Lung (tissue), 12 donors: ENCODE results near the gene HMCN2. TPM values are rescaled to one million over a fixed set of nuclear protein-coding genes. Genes with fewer than 3 reads are reported as not detected.
"Not testable (repeated sequence)": the region's sequence is repeated elsewhere in the genome, so short reads cannot be mapped to it uniquely, and the experiment has no call there.

ENCODE experiments used
- ATAC-seq: fragments of 200-7000 bp; cut with Tn5 transposase; one replicate; pipeline ENCODE4 v1.9.1; 2020; ENCODE audit warnings: moderate number of reproducible peaks; ENCODE audit not compliant: insufficient read depth, low FRiP score
- DNase-seq, 3 donors: peaks; one replicate each; pipeline ENCODE4 v3.0.0-alpha.2; 2013 to 2017
- H3K27ac ChIP-seq, 2 donors: one replicate each; pipeline ENCODE4 v1.5.1; 2013; ENCODE audit warnings: mild to moderate bottlenecking in 2 of 2, moderate library complexity in 2 of 2, control low read depth in 1 of 2, inconsistent platforms in 1 of 2, low read depth in 1 of 2, low read length in 1 of 2
- H3K27me3 ChIP-seq, 3 donors: one replicate each; pipeline ENCODE4 v1.5.1; 2013; ENCODE audit warnings: low read length in 2 of 3; ENCODE audit not compliant: control insufficient read depth in 3 of 3, insufficient read depth in 3 of 3
- H3K36me3 ChIP-seq, 4 donors: one replicate each; pipeline ENCODE4 v1.5.1; 2013; ENCODE audit warnings: low read length in 4 of 4, mild to moderate bottlenecking in 1 of 4, moderate library complexity in 1 of 4; ENCODE audit not compliant: control insufficient read depth in 4 of 4, insufficient read depth in 4 of 4
- H3K4me1 ChIP-seq, 5 donors: one replicate each; pipeline ENCODE4 v1.5.1; 2013; ENCODE audit warnings: low read length in 5 of 5, mild to moderate bottlenecking in 2 of 5, moderate library complexity in 1 of 5; ENCODE audit not compliant: control insufficient read depth in 5 of 5, insufficient read depth in 5 of 5
- H3K4me3 ChIP-seq: one replicate; pipeline ENCODE4 v1.5.1; 2013; ENCODE audit warnings: mild to moderate bottlenecking, control low read depth, moderate library complexity
- H3K9ac ChIP-seq, 2 donors: one replicate each; pipeline ENCODE4 v1.5.1; 2013; ENCODE audit warnings: low read length in 2 of 2, control low read depth in 1 of 2; ENCODE audit not compliant: insufficient read depth in 1 of 2
- H3K9me3 ChIP-seq, 4 donors: one replicate each; pipeline ENCODE4 v1.5.1; 2013; ENCODE audit warnings: low read length in 3 of 4, mild to moderate bottlenecking in 1 of 4, moderate library complexity in 1 of 4; ENCODE audit not compliant: control insufficient read depth in 4 of 4, insufficient read depth in 3 of 4
- WGBS, 2 donors: extraction: QIAGEN DNeasy Blood & Tissue Kit; methylation state at CpG; one replicate each; pipeline ENCODE4 v1.1.7; 2013; 5-methylcytosine and 5-hydroxymethylcytosine counted together
- polyA plus RNA-seq, 2 donors: library from polyadenylated mRNA; stranded (reverse); fragments of 200-250 nt; gene quantifications; one replicate each; pipeline ENCODE4 v1.2.1, GENCODE V29; 2013
- total RNA-seq, 2 donors: library from RNA; depleted of rRNA in 1 of 2; stranded (reverse); fragments of >200 nt in 1 of 2; gene quantifications; one replicate each; pipeline ENCODE4 v1.2.1, GENCODE V29; 2014 to 2021
- TF ChIP-seq, protein P1 (sequence below): IDR thresholded peaks from 2 replicates; pipeline ENCODE4 v1.5.1; 2012; ENCODE audit warnings: mild to moderate bottlenecking; ENCODE audit errors: control extremely low read depth, extremely low read depth
- donor health status: control.
- donor health status: control.
- donor health status: Bipolar disorder and iron deficiency.
- donor health status: healthy.
- donor health status: DM: yes; HTN: yes; CAD: no.

Gene HMCN2
- total and polyA plus RNA-seq, 4 donors: 2.1 to 5.2 (median 3.7) TPM

DNA sequence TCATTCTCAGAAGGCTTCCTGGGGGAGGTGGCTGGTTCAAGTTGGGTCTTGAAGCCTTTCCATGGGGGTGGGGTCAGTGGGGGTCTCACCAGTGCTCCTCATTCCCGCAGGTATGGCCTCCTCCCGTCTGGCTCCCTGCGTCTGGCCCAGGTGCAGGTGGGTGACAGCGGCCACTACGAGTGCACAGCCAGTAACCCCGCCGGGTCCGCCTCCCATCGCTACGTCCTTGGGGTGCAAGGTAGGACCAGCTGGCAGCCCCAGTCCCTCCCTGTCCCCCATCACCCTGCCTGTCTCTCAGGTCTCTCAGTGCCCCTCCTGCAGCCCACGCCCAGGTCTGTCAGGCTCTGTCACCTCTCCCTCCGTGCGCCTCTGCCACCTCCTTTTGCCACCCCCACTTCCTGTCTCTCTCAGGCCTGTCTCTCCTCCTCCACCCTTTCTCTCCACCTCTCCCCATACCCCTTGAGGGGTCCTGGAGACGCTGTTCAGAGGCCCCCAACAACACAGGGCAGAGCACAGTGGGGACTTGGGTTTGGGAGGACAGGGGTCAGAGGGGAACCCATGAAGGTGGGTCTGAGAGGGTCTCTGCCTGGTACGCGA, 72.3 kb downstream of the HMCN2 start:
- no peak for DNase-seq
- Histone ChIP-seq H3K9me3 (no peaks in the 10 kb centered on the region), H3K36me3 (no peaks in the 10 kb centered on the region)

DNA sequence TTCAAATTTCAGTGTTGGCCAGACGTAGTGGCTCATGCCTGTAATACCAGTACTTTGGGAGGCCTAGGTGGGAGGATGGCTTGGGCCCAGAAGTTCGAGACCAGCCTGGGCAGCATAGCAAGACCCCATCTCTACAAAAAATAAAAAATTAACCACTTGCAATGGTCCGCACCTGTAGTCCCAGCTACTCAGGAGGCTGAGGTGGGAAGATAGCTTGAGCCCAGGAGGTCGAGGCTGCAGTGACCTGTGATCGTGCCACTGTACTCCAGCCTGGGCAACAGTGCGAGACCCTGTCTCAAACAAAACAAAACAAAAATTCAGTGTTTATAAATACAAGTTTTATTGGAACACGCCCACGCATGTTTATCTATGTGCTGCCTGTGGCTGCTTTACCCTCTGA, 73.3 kb downstream of the HMCN2 start:
- not testable (repeated sequence) for H3K4me3 ChIP-seq, H3K27me3 ChIP-seq, H3K4me1 ChIP-seq, H3K36me3 ChIP-seq, ATAC-seq, H3K27ac ChIP-seq, H3K9me3 ChIP-seq, H3K9ac ChIP-seq, DNase-seq
- WGBS, 2 donors: 94 to 96% methylated on average over 8 of the region's 8 CpGs

More for the DNA sequence above, 72.3 kb downstream of the HMCN2 start:
- 83 to 84% methylated on average over 16 of the region's 16 CpGs for WGBS, 2 donors
- ATAC-seq: no peak
- TF ChIP-seq, protein P1, sequence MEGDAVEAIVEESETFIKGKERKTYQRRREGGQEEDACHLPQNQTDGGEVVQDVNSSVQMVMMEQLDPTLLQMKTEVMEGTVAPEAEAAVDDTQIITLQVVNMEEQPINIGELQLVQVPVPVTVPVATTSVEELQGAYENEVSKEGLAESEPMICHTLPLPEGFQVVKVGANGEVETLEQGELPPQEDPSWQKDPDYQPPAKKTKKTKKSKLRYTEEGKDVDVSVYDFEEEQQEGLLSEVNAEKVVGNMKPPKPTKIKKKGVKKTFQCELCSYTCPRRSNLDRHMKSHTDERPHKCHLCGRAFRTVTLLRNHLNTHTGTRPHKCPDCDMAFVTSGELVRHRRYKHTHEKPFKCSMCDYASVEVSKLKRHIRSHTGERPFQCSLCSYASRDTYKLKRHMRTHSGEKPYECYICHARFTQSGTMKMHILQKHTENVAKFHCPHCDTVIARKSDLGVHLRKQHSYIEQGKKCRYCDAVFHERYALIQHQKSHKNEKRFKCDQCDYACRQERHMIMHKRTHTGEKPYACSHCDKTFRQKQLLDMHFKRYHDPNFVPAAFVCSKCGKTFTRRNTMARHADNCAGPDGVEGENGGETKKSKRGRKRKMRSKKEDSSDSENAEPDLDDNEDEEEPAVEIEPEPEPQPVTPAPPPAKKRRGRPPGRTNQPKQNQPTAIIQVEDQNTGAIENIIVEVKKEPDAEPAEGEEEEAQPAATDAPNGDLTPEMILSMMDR: no peak
- peaks cover 0 to 5% (median 0%) of the 10 kb centered on the region in 3 donors for H3K27me3 ChIP-seq
- H3K4me3 ChIP-seq: no peak overlapping the region
- peaks cover 0 to 6% (median 0%) of the 10 kb centered on the region in 5 donors for H3K4me1 ChIP-seq
- no peak overlapping the region for H3K9ac ChIP-seq
- no peak overlapping the region for H3K27ac ChIP-seq

DNA sequence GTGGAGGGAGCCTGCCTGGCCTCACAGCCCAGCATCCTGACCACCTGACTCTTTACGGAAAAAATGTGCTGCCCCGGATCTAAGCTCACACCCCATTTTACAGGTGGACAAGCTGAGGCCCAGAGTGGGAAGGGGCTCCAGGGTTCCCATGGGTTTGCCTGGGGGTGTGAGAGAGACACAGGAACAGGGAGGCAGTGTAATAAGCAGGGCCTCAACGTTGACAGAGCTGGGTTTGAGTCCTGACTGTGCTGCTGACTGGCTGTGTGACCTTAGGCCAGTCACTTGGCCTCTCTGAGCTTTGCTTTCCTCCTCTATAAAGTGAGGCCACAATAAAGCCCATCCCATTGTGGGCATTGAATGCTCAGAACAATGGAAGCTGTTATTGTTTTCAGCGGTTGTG, 73.7 kb downstream of the HMCN2 start:
- Histone ChIP-seq H3K27ac (no peak overlapping the region), H3K27me3 (no peaks in the 10 kb centered on the region), H3K9ac (no peak overlapping the region), H3K36me3 (no peaks in the 10 kb centered on the region), H3K9me3 (peaks cover 0 to 2% (median 0%) of the 10 kb centered on the region in 4 donors), H3K4me3 (no peak overlapping the region), H3K4me1 (no peaks in the 10 kb centered on the region)
- TF ChIP-seq, protein P1: no peak
- ATAC-seq (no peak), DNase-seq (no peak)
- 52 to 62% methylated on average over 4 of the region's 4 CpGs for WGBS, 2 donors

DNA sequence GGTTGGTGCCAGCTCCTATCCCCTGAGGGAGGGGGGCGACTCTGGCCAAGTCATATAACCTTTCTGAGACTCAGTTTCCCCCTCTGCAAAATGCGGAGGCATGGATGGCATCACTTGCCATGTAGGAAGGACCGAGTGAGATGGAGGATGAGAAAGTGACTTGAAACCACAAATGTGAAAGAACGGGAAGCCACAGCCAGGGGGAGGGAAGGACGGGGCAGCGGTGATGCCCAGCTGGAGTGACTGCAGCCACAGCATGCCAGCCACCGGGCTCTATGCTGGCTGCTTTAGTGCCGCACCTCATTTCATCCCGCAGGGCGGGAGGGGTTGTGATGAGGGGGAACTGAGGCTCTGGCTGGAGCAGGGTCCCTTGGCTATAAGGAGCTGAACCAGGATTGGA, 74.5 kb downstream of the HMCN2 start:
- Histone ChIP-seq H3K27me3 (peaks cover 0 to 4% (median 0%) of the 10 kb centered on the region in 3 donors), H3K4me1 (no peaks in the 10 kb centered on the region), H3K4me3 (no peak overlapping the region), H3K9ac (no peak overlapping the region), H3K27ac (no peak overlapping the region), H3K9me3 (peaks cover 0 to 2% (median 0%) of the 10 kb centered on the region in 4 donors), H3K36me3 (no peaks in the 10 kb centered on the region)
- no peak for ATAC-seq
- 58 to 69% methylated on average over 10 of the region's 10 CpGs for WGBS, 2 donors
- DNase-seq: no peak
- TF ChIP-seq, protein P1: no peak

DNA sequence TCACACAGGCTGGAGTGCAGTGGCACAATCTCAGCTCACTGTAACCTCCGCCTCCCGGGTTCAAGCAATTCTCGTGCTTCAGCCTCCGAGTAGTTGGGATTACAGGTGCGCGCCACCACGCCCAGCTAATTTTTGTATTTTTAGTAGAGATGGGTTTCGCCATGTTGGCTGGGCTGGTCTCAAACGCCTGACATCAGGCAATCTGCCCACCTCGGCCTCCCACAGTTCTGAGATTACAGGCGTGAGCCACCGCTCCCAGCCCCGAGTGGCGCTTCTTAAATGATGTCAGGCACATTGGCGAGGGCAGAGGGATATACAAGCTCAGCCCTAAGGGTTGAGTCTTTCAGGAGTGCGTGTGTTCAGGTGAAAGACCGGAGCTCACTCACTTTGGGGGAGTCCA, 75.0 kb downstream of the HMCN2 start:
- 92 to 94% methylated on average over 17 of the region's 17 CpGs for WGBS, 2 donors

More for the DNA sequence above, 75.0 kb downstream of the HMCN2 start:
- ATAC-seq, H3K27me3 ChIP-seq, DNase-seq, H3K4me3 ChIP-seq, H3K9ac ChIP-seq, H3K9me3 ChIP-seq, H3K36me3 ChIP-seq, H3K4me1 ChIP-seq, H3K27ac ChIP-seq: not testable (repeated sequence)
